Diencephalon (tissue), 1 donor: ENCODE data around the gene GP2. TPM values are rescaled to one million over a fixed set of nuclear protein-coding genes. Genes with fewer than 3 reads are reported as not detected.

ENCODE experiments used
- total RNA-seq: library from RNA; depleted of rRNA; stranded (reverse); fragments of >200 nt; gene quantifications from one replicate; pipeline ENCODE4 v1.2.3, GENCODE V29; 2014

GP2 gene
- total RNA-seq: not detected

GRCh38 chr16:20327444-20328041, at the start of gene GP2:
Gene GP2 (minus strand): TSS chr16:20327513. CDS start chr16:20326431, 1,082 bp downstream.

GRCh38 chr16:20352615-20353014, 25.3 kb upstream of the GP2 start, which contains the start of gene UMOD:
Gene UMOD (minus strand): TSS chr16:20352715. CDS start chr16:20350737, 1,978 bp downstream.

Other genes with a start within 250 kb of the GP2 start
- gene UMOD, start 25.2 kb upstream of the GP2 start, total RNA-seq: 0.23 TPM
- not detected for gene PDILT, start 77.2 kb upstream of the GP2 start, total RNA-seq
- 1.8 TPM for gene ACSM5, start 82.0 kb upstream of the GP2 start, total RNA-seq
- gene ACSM2A, start 124.0 kb upstream of the GP2 start, total RNA-seq: not detected
- gene ACSM2B, start 248.9 kb upstream of the GP2 start, total RNA-seq: 1.2 TPM